Endothelial cell of umbilical vein (primary cell): Measurements from ENCODE around the gene TP73. TPM values are rescaled to one million over a fixed set of nuclear protein-coding genes. Genes with fewer than 3 reads are reported as not detected.

Experiments
- BruUV-seq: library from RNA; stranded (reverse); fragments of 400-500 nt; replicated peaks from 2 replicates; lab custom pipeline; 2021; lab: Mats Ljungman, UMichigan
- CTCF ChIA-PET: fragments of 300-600, 350-600 bp; sonication (Branson Sonifier 250); formaldehyde crosslinking; loops from one replicate; lab custom pipeline; 2021; ENCODE audit warnings: antibody characterized with exemption, inconsistent platforms; lab: Charles Lee
- POLR2A ChIA-PET: fragments of 300-600, 350-600 bp; sonication (Branson Sonifier 250); formaldehyde crosslinking; loops from one replicate; lab custom pipeline; 2021; ENCODE audit warnings: antibody characterized with exemption, inconsistent platforms; lab: Charles Lee
- DNase-seq: peaks from one replicate; pipeline ENCODE4 v3.0.0-alpha.2; 2011; ENCODE audit warnings: low read depth, low spot score
- FAIRE-seq: peaks from 2 replicates; lab custom pipeline; 2011; peaks lifted over from hg19 to GRCh38; lab: Jason Lieb, UNC
- H2AFZ ChIP-seq: 2 replicates; pipeline ENCODE4 v1.6.0; 2012; ENCODE audit warnings: low read depth, low read length, control low read depth, inconsistent platforms
- H3K27ac ChIP-seq: 2 replicates; pipeline ENCODE4 v1.5.1; 2011; ENCODE audit warnings: low read depth, mild to moderate bottlenecking, control low read depth, low read length, moderate library complexity; ENCODE audit not compliant: insufficient read depth
- H3K27me3 ChIP-seq, 2 experiments: 2 replicates each; pipeline versions ENCODE4 v1.6.0 to v1.6.1; 2011; ENCODE audit warnings: low read length in 2 of 2, mixed read lengths in 1 of 2; ENCODE audit not compliant: control insufficient read depth in 2 of 2, insufficient read depth in 2 of 2
- H3K36me3 ChIP-seq, 2 experiments: 2 replicates in 1 of 2; 3 replicates in 1 of 2; pipeline ENCODE4 v1.5.1; 2011; ENCODE audit warnings: low read length in 2 of 2, mild to moderate bottlenecking in 1 of 2, moderate library complexity in 1 of 2; ENCODE audit not compliant: control insufficient read depth in 2 of 2, insufficient read depth in 2 of 2; ENCODE audit errors: extremely low read depth in 1 of 2
- H3K4me1 ChIP-seq: 3 replicates; pipeline ENCODE4 v1.5.1; 2011; ENCODE audit warnings: mild to moderate bottlenecking, low read length; ENCODE audit not compliant: control insufficient read depth, insufficient read depth; ENCODE audit errors: extremely low read depth
- H3K4me2 ChIP-seq: 2 replicates; pipeline ENCODE4 v1.6.1; 2011; ENCODE audit warnings: low read length, control low read depth, mixed read lengths; ENCODE audit not compliant: insufficient read depth
- H3K4me3 ChIP-seq, 3 experiments: fragments of 200-600 bp in 1 of 3; sonication (generic), shearing (Covaris generic) in 1 of 3; replicated peaks in 1 of 3; 2 replicates each; pipeline ENCODE4 v1.5.1; 2011 to 2016; ENCODE audit warnings: control low read depth in 3 of 3, low read length in 3 of 3, mild to moderate bottlenecking in 2 of 3, inconsistent platforms in 1 of 3, low read depth in 1 of 3, moderate library complexity in 1 of 3; ENCODE audit not compliant: insufficient read depth in 1 of 3
- H3K79me2 ChIP-seq: 2 replicates; pipeline ENCODE4 v1.6.0; 2012; ENCODE audit warnings: low read length, inconsistent platforms; ENCODE audit not compliant: control insufficient read depth, insufficient read depth
- H3K9ac ChIP-seq: replicated peaks from 2 replicates; pipeline ENCODE3; 2011; ENCODE audit warnings: low read length, control low read depth; ENCODE audit not compliant: insufficient read depth; ENCODE audit errors: extremely low read depth
- H3K9me1 ChIP-seq: replicated peaks from 3 replicates; pipeline ENCODE4 v1.6.0; 2011; ENCODE audit warnings: mild to moderate bottlenecking, low read length; ENCODE audit not compliant: control insufficient read depth, insufficient read depth; ENCODE audit errors: extremely low read depth
- H3K9me3 ChIP-seq: replicated peaks from 2 replicates; pipeline ENCODE4 v1.5.1; 2012; ENCODE audit warnings: low read length, inconsistent platforms; ENCODE audit not compliant: control insufficient read depth, insufficient read depth
- H4K20me1 ChIP-seq: replicated peaks from 2 replicates; pipeline ENCODE3; 2011; ENCODE audit warnings: mild to moderate bottlenecking, low read length; ENCODE audit not compliant: control insufficient read depth, insufficient read depth; ENCODE audit errors: extremely low read depth
- EZH2 ChIP-seq: IDR thresholded peaks from 2 replicates; pipeline ENCODE4 v1.6.1; 2012; ENCODE audit warnings: borderline replicate concordance, low read depth, mild to moderate bottlenecking, moderate library complexity, low read length, inconsistent platforms; ENCODE audit not compliant: severe bottlenecking
- FOS ChIP-seq: IDR thresholded peaks from 2 replicates; pipeline ENCODE4 v1.6.1; 2011; ENCODE audit warnings: mild to moderate bottlenecking, low read length, moderate library complexity, borderline replicate concordance; ENCODE audit not compliant: insufficient read depth
- GATA2 ChIP-seq: IDR thresholded peaks from 2 replicates; pipeline ENCODE4 v1.7.0; 2011; ENCODE audit warnings: low read depth, mild to moderate bottlenecking, moderate library complexity, mixed read lengths, low read length; ENCODE audit not compliant: insufficient read length, insufficient read depth
- JUN ChIP-seq: IDR thresholded peaks from 2 replicates; pipeline ENCODE4 v1.6.1; 2011; ENCODE audit warnings: borderline replicate concordance, low read depth; ENCODE audit not compliant: insufficient read length, insufficient read depth
- MAX ChIP-seq: IDR thresholded peaks from 2 replicates; pipeline ENCODE4 v1.6.1; 2011; ENCODE audit not compliant: insufficient read depth, insufficient read length
- MYC ChIP-seq: IDR thresholded peaks from one replicate; pipeline ENCODE4 v1.6.1; 2011; ENCODE audit warnings: mild to moderate bottlenecking, low read depth, low read length
- POLR2A ChIP-seq: IDR thresholded peaks from 2 replicates; pipeline ENCODE4 v1.6.1; 2012; ENCODE audit warnings: low read depth, mild to moderate bottlenecking, control low read depth, low read length
- POLR2AphosphoS5 ChIP-seq: IDR thresholded peaks from 2 replicates; pipeline ENCODE4 v1.6.1; 2012; ENCODE audit warnings: low read depth, mild to moderate bottlenecking, control low read depth, low read length, moderate library complexity; ENCODE audit not compliant: insufficient read depth
- dilution Hi-C: fragments of 300-500 bp; cut with MboI; formaldehyde crosslinking; loops from one replicate; pipeline ENCODE4 v1.15.0; 2019; ENCODE audit warnings: low sequenced_read_pairs; ENCODE audit not compliant: extremely low pct_ligation_motif_present
- intact Hi-C: fragments of 100-400 bp; cut with micrococcal nuclease; formaldehyde crosslinking; loops from one replicate; pipeline ENCODE4 v1.10.0; 2022
- polyA plus RNA-seq, 4 experiments: library from polyadenylated mRNA; depleted of rRNA in 3 of 4; stranded (reverse) in 3 of 4; unstranded in 1 of 4; fragments of >200 nt; gene quantifications; 2 replicates each; pipeline versions ENCODE4 v1.2.1 to v1.2.3, GENCODE V29; 2011 to 2012; ENCODE audit warnings: missing spikeins in 1 of 4
- total RNA-seq: library from RNA; stranded (reverse); gene quantifications from 2 replicates; pipeline ENCODE4 v1.2.3, GENCODE V29; 2021
- TF ChIP-seq, protein P1 (sequence below), 2 donors: IDR thresholded peaks; 1 replicate in 1 of 2; 2 replicates in 1 of 2; pipeline ENCODE4 v1.5.1; 2011; ENCODE audit warnings: low read length in 2 of 2, mild to moderate bottlenecking in 2 of 2, moderate library complexity in 2 of 2, control low read depth in 1 of 2, inconsistent platforms in 1 of 2, low read depth in 1 of 2; ENCODE audit not compliant: insufficient read depth in 1 of 2; ENCODE audit errors: extremely low read depth in 1 of 2

TP73 gene
- total and polyA plus RNA-seq, 2 donors (not counting 3 experiments of a cell fraction or from before 2014, with no cell fraction given) = 0.03 to 0.15 TPM

DNA sequence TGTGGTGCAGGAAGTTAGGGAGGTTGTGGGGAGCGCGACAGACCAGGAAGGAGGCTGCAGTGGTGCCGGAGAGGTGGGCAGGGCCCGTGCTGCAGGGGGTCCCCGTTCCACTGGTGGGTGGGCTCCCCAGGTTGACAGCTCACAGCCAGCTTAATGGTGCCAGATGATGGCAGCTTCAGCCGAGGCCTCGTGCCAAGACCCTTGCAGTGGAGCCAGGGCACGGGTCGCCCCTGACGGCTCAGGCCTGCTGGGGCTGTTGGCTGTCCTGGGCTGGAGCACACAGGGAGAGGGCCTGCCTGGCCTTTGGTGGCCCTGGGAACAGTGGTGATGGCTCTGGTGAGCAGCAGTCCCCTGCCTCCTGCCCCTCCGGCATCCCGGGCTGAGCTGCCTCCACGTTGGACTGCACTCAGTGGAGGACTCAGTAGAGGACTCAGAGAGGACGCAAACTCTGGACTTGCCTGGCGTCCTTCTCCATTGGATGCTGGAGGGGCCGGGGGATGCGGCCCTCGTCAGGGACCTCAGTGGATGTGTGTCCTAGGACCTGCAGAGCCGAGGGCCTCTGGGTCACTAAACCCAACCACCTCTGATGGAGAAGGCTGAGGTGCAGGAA, 53.1 kb downstream of the TP73 start:
- dilution Hi-C loops = no loop called here
- CTCF ChIA-PET = interaction anchor here (0.9 to 1.2 kb wide), 2 partner anchors 10 to 19 kb away, joined by 3 to 4 read pairs; no protein-coding TSS in a partner anchor

More for the DNA sequence above, 53.1 kb downstream of the TP73 start:
- Histone ChIP-seq H2AFZ (no peak overlapping the region), H3K36me3 (no peaks in the 10 kb centered on the region), H3K27ac (no peak overlapping the region), H4K20me1 (no peaks in the 10 kb centered on the region), H3K4me1 (no peaks in the 10 kb centered on the region), H3K27me3 (no peaks in the 10 kb centered on the region), H3K9ac (no peak overlapping the region), H3K4me2 (no peak overlapping the region), H3K4me3 (no peak overlapping the region), H3K79me2 (no peaks in the 10 kb centered on the region), H3K9me3 (no peaks in the 10 kb centered on the region), H3K9me1 (no peaks in the 10 kb centered on the region)
- no TSS peak for BruUV-seq
- TF ChIP-seq EZH2 = no peak
- no peak for TF ChIP-seq MYC
- TF ChIP-seq MAX = no peak
- no peak for TF ChIP-seq JUN
- TF ChIP-seq, protein P1, sequence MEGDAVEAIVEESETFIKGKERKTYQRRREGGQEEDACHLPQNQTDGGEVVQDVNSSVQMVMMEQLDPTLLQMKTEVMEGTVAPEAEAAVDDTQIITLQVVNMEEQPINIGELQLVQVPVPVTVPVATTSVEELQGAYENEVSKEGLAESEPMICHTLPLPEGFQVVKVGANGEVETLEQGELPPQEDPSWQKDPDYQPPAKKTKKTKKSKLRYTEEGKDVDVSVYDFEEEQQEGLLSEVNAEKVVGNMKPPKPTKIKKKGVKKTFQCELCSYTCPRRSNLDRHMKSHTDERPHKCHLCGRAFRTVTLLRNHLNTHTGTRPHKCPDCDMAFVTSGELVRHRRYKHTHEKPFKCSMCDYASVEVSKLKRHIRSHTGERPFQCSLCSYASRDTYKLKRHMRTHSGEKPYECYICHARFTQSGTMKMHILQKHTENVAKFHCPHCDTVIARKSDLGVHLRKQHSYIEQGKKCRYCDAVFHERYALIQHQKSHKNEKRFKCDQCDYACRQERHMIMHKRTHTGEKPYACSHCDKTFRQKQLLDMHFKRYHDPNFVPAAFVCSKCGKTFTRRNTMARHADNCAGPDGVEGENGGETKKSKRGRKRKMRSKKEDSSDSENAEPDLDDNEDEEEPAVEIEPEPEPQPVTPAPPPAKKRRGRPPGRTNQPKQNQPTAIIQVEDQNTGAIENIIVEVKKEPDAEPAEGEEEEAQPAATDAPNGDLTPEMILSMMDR (IDR thresholded peaks at IDR 0.05; ENCODE audit: extremely low read depth in 1 of 2, insufficient read depth in 1 of 2, low read depth in 1 of 2, low read length in 2 of 2) = no peak
- TF ChIP-seq POLR2A = no peak
- TF ChIP-seq GATA2 = no peak
- TF ChIP-seq FOS = no peak
- no peak for TF ChIP-seq POLR2AphosphoS5
- POLR2A ChIA-PET = no interaction called here
- intact Hi-C loops = no loop called here
- DNase-seq (no peak), FAIRE-seq (no peak)
